ENCODE data around the gene TUBB. TPM values are rescaled to one million over a fixed set of nuclear protein-coding genes. Genes with fewer than 3 reads are reported as not detected.

Gene TUBB
- total RNA-seq, 1 experiment from 2014 or later = 886 TPM

DNA sequence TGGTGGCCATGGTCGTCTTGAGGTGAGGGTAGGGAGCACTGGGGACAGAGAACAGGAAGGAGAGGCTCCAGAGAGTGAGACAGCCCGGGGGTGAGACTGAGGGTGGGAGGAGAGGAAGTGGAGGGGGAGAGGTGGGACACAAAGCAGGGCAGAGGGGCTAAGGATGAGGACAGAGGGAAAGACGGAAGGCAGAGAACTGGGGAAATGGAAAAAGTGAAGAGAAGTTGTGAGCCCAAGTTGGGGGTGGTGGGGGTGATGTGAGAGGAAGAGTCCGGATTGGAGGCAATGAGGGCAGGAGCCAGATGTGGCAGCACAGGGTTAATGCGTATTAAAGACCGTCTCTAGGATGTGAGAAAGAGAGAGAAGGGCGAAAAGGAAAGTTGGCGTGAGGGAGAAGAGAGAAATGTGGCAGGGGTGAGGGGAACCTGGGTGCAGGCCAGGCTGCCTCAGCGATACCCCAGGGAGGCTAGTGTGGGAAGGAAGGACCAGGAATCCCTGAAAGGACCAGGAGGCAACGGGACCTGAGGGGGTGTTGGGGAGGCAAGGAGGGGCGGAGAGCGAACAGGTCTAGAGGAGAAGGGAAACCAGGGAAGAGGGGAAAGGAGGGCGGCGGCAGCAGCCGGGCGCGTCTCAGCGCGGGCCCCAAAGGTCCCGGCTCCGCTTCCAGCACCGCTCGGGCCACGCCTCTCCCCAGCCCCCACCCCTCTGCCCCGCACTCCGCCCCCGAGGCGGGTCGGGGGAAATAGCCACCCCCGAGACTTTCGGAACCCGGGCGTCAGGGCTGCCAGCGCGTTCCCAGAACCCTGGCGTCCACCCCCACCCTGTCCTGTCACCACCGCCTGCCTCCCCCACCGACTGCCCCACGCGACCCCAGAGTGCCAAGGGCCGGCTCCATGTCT is 33.9 kb upstream of the TUBB start, which contains the start of gene PPP1R18:
TSS of gene PPP1R18 (minus strand) at position 637 of the 899 bp plus-strand sequence. CDS start at position 10, 627 bp downstream.
- peak within 1 kb of the TSS; percentile 87 to 98 for H3K4me3 ChIP-seq (replicated peaks in 1 of 2; ENCODE audit: low read depth in 1 of 2, low read length in 2 of 2)
- no peaks in the 10 kb centered on the region for H3K27me3 ChIP-seq (ENCODE audit: insufficient read depth, low read length)
- H2AFZ ChIP-seq (ENCODE audit: low read depth, low read length, poor library complexity, severe bottlenecking) = no peak within 1 kb of the TSS
- no peaks in the 10 kb centered on the region for H3K9me3 ChIP-seq (ENCODE audit: control insufficient read depth in 1 of 2, insufficient read depth in 1 of 2, low read depth in 1 of 2, low read length in 2 of 2)
- TF ChIP-seq, protein P1, sequence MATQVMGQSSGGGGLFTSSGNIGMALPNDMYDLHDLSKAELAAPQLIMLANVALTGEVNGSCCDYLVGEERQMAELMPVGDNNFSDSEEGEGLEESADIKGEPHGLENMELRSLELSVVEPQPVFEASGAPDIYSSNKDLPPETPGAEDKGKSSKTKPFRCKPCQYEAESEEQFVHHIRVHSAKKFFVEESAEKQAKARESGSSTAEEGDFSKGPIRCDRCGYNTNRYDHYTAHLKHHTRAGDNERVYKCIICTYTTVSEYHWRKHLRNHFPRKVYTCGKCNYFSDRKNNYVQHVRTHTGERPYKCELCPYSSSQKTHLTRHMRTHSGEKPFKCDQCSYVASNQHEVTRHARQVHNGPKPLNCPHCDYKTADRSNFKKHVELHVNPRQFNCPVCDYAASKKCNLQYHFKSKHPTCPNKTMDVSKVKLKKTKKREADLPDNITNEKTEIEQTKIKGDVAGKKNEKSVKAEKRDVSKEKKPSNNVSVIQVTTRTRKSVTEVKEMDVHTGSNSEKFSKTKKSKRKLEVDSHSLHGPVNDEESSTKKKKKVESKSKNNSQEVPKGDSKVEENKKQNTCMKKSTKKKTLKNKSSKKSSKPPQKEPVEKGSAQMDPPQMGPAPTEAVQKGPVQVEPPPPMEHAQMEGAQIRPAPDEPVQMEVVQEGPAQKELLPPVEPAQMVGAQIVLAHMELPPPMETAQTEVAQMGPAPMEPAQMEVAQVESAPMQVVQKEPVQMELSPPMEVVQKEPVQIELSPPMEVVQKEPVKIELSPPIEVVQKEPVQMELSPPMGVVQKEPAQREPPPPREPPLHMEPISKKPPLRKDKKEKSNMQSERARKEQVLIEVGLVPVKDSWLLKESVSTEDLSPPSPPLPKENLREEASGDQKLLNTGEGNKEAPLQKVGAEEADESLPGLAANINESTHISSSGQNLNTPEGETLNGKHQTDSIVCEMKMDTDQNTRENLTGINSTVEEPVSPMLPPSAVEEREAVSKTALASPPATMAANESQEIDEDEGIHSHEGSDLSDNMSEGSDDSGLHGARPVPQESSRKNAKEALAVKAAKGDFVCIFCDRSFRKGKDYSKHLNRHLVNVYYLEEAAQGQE (IDR thresholded peaks at IDR 0.05; ENCODE audit: low read depth) = no peak
- TF ChIP-seq POLR2AphosphoS5 (IDR thresholded peaks at IDR 0.05; ENCODE audit: low read depth, low read length) = peak; percentile 44
- H3K4me1 ChIP-seq (ENCODE audit: control insufficient read depth in 1 of 2, insufficient read depth in 2 of 2, low read length in 2 of 2) = peaks cover 60 to 86% of the 10 kb centered on the region in 2 experiments
- RAD21 ChIA-PET (ENCODE audit: low non-redundant PET in 1 of 2, low total read pairs in 2 of 2, uncharacterized antibody in 2 of 2, unreplicated experiment in 2 of 2) = no interaction called here
- no peaks in the 10 kb centered on the region for H3K9me2 ChIP-seq (ENCODE audit: insufficient read depth)
- peak within 1 kb of the TSS; percentile 98 for H3K4me2 ChIP-seq (ENCODE audit: low read length)
- H3K79me2 ChIP-seq (ENCODE audit: insufficient read depth, low read length) = peaks cover 50% of the 10 kb centered on the region
- intact Hi-C loops (cut with micrococcal nuclease) = loop anchor here (2.0 kb wide), 1 partner anchor 35 kb away; the partner anchor contains the start of gene TUBB
- H4K20me1 ChIP-seq (ENCODE audit: insufficient read depth) = no peaks in the 10 kb centered on the region
- H3K36me3 ChIP-seq (ENCODE audit: control insufficient read depth in 1 of 2, insufficient read depth in 2 of 2, low read length in 2 of 2) = no peaks in the 10 kb centered on the region
- peak within 1 kb of the TSS; percentile 98 for H3K27ac ChIP-seq (ENCODE audit: low read depth, low read length)
- CTCF ChIA-PET = no interaction called here
- peak; percentile 29 for ATAC-seq
- TSS peak; percentile 53 for BruUV-seq (replicated peaks)
- H3K9ac ChIP-seq (ENCODE audit: low read length) = peak within 1 kb of the TSS; percentile 95
- DNase-seq (ENCODE audit: low read depth, low spot score) = no peak
- POLR2A ChIA-PET = no interaction called here

Measured in HCT116 (cell line).